Ishikawa (cell line): ENCODE results near the gene PFKFB4.

Source experiments
- CEBPB ChIP-seq: IDR thresholded peaks from 2 replicates; pipeline ENCODE4 v1.6.1; 2012
- CREB1 ChIP-seq: IDR thresholded peaks from 2 replicates; pipeline ENCODE4 v1.6.1; 2012; ENCODE audit warnings: low read depth
- EGR1 ChIP-seq: IDR thresholded peaks from 2 replicates; pipeline ENCODE4 v1.6.1; 2012
- EP300 ChIP-seq: IDR thresholded peaks from 2 replicates; pipeline ENCODE4 v1.6.1; 2012; ENCODE audit warnings: borderline replicate concordance
- NFIC ChIP-seq: IDR thresholded peaks from 2 replicates; pipeline ENCODE4 v1.6.1; 2012
- RAD21 ChIP-seq: IDR thresholded peaks from 2 replicates; pipeline ENCODE4 v1.6.1; 2012; ENCODE audit warnings: low read depth
- TAF1 ChIP-seq: IDR thresholded peaks from 2 replicates; pipeline ENCODE4 v1.6.1; 2012; ENCODE audit warnings: low read depth, mild to moderate bottlenecking
- TCF12 ChIP-seq: IDR thresholded peaks from 2 replicates; pipeline ENCODE4 v1.6.1; 2012; ENCODE audit warnings: low read depth
- TEAD4 ChIP-seq: IDR thresholded peaks from 2 replicates; pipeline ENCODE4 v1.6.1; 2012
- YY1 ChIP-seq: IDR thresholded peaks from 2 replicates; pipeline ENCODE4 v1.6.1; 2012; ENCODE audit warnings: low read depth
- ZBTB7A ChIP-seq: IDR thresholded peaks from 2 replicates; pipeline ENCODE4 v1.6.1; 2012; ENCODE audit warnings: low read depth
- TF ChIP-seq, protein P1 (sequence below): IDR thresholded peaks from 2 replicates; pipeline ENCODE4 v1.6.1; 2012
- TF ChIP-seq, protein P2 (sequence below): IDR thresholded peaks from 2 replicates; pipeline ENCODE4 v1.6.1; 2012; ENCODE audit warnings: low read depth, mild to moderate bottlenecking
- TF ChIP-seq, protein P3 (sequence below): IDR thresholded peaks from 2 replicates; pipeline ENCODE4 v1.6.1; 2012

DNA sequence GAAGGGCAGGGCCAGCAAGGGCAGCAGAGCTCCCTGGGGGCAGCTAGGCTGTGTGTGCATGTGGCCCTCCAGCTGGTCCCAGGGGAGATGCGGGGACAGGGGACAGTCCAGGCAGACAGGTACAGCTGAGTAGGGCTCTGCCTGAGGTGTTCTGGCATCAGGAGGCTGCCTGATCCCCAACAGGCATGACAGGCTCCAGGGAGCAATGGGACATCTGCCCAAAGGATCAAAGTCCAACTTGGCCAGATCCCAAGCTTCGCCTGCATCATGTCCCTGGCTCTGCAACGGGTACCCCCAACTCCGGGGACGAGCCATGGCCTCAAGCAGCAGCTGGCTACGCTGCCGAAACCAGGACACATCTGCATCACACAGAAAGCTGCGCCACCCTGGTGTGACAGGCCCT is 88.3 kb downstream of the PFKFB4 start:
- TF ChIP-seq EP300 (no peak), YY1 (no peak), CREB1 (no peak), TAF1 (no peak), RAD21 (no peak), ZBTB7A (no peak), NFIC (no peak), TCF12 (no peak), TEAD4 (no peak), EGR1 (no peak), CEBPB (no peak)
- TF ChIP-seq, protein P1, sequence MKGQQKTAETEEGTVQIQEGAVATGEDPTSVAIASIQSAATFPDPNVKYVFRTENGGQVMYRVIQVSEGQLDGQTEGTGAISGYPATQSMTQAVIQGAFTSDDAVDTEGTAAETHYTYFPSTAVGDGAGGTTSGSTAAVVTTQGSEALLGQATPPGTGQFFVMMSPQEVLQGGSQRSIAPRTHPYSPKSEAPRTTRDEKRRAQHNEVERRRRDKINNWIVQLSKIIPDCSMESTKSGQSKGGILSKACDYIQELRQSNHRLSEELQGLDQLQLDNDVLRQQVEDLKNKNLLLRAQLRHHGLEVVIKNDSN, result no peak
- TF ChIP-seq, protein P2, sequence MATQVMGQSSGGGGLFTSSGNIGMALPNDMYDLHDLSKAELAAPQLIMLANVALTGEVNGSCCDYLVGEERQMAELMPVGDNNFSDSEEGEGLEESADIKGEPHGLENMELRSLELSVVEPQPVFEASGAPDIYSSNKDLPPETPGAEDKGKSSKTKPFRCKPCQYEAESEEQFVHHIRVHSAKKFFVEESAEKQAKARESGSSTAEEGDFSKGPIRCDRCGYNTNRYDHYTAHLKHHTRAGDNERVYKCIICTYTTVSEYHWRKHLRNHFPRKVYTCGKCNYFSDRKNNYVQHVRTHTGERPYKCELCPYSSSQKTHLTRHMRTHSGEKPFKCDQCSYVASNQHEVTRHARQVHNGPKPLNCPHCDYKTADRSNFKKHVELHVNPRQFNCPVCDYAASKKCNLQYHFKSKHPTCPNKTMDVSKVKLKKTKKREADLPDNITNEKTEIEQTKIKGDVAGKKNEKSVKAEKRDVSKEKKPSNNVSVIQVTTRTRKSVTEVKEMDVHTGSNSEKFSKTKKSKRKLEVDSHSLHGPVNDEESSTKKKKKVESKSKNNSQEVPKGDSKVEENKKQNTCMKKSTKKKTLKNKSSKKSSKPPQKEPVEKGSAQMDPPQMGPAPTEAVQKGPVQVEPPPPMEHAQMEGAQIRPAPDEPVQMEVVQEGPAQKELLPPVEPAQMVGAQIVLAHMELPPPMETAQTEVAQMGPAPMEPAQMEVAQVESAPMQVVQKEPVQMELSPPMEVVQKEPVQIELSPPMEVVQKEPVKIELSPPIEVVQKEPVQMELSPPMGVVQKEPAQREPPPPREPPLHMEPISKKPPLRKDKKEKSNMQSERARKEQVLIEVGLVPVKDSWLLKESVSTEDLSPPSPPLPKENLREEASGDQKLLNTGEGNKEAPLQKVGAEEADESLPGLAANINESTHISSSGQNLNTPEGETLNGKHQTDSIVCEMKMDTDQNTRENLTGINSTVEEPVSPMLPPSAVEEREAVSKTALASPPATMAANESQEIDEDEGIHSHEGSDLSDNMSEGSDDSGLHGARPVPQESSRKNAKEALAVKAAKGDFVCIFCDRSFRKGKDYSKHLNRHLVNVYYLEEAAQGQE, result no peak
- TF ChIP-seq, protein P3, sequence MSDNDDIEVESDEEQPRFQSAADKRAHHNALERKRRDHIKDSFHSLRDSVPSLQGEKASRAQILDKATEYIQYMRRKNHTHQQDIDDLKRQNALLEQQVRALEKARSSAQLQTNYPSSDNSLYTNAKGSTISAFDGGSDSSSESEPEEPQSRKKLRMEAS, result no peak
